WI38 (cell line): ENCODE measurements around the gene FAM78A.

Experiments
- H3K4me3 ChIP-seq: 2 replicates; pipeline ENCODE4 v1.5.1; 2011; ENCODE audit warnings: low read depth, mild to moderate bottlenecking, control low read depth, low read length
- TF ChIP-seq, protein P1 (sequence below): IDR thresholded peaks from 2 replicates; pipeline ENCODE4 v1.5.1; 2012; ENCODE audit warnings: low read depth, mild to moderate bottlenecking, control low read depth, low read length

Gene FAM78A

DNA sequence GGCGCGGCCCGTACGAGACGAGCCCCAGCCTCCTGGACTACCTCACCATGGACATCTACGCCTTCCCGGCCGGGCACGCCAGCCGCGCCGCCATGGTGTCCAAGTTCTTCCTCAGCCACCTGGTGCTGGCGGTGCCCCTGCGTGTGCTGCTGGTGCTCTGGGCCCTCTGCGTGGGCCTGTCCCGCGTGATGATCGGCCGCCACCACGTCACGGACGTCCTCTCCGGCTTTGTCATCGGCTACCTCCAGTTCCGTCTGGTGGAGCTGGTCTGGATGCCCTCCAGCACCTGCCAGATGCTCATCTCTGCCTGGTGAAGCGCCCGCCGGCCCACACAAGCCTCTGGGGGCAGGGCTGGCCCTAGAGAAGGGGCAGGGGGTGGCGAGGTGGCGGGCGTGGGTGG lies 31.7 kb upstream of the FAM78A start:
- TF ChIP-seq, protein P1, sequence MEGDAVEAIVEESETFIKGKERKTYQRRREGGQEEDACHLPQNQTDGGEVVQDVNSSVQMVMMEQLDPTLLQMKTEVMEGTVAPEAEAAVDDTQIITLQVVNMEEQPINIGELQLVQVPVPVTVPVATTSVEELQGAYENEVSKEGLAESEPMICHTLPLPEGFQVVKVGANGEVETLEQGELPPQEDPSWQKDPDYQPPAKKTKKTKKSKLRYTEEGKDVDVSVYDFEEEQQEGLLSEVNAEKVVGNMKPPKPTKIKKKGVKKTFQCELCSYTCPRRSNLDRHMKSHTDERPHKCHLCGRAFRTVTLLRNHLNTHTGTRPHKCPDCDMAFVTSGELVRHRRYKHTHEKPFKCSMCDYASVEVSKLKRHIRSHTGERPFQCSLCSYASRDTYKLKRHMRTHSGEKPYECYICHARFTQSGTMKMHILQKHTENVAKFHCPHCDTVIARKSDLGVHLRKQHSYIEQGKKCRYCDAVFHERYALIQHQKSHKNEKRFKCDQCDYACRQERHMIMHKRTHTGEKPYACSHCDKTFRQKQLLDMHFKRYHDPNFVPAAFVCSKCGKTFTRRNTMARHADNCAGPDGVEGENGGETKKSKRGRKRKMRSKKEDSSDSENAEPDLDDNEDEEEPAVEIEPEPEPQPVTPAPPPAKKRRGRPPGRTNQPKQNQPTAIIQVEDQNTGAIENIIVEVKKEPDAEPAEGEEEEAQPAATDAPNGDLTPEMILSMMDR: no peak
- H3K4me3 ChIP-seq: no peak overlapping the region

DNA sequence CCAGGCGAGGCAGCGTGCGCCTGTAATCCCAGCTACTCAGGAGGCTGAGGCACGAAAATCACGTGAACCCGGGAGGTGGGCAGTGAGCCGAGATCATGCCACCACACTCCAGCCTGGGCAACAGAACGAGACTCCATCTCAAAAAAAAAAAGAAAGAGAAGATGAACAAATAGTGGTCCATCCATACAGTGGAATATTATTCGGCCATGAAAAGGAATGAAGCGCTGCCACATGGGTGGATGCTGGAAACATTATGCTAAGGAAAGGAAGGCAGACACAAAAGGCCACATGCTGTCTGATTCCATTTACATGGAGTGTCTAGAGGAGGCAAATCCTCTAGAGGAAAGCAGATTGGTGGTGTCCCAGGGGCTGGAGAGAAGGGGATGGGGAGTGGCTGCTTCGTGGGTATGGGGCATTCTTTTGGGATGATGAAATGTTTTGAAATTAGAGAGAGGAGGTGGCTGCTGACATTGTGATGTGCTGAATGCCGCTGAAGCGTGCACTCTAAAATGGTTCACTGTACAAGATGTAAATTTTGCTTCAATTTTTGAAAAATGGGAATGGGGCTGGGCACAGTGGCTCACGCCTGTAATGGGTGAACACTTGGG lies 30.2 kb upstream of the FAM78A start:
- H3K4me3 ChIP-seq: no peak overlapping the region
- TF ChIP-seq, protein P1: no peak

- TF ChIP-seq, protein P1: no peak
- no peak overlapping the region for H3K4me3 ChIP-seq
Measured at GRCh38 chr9:131304676-131305355, 28.5 kb upstream of the FAM78A start.

DNA sequence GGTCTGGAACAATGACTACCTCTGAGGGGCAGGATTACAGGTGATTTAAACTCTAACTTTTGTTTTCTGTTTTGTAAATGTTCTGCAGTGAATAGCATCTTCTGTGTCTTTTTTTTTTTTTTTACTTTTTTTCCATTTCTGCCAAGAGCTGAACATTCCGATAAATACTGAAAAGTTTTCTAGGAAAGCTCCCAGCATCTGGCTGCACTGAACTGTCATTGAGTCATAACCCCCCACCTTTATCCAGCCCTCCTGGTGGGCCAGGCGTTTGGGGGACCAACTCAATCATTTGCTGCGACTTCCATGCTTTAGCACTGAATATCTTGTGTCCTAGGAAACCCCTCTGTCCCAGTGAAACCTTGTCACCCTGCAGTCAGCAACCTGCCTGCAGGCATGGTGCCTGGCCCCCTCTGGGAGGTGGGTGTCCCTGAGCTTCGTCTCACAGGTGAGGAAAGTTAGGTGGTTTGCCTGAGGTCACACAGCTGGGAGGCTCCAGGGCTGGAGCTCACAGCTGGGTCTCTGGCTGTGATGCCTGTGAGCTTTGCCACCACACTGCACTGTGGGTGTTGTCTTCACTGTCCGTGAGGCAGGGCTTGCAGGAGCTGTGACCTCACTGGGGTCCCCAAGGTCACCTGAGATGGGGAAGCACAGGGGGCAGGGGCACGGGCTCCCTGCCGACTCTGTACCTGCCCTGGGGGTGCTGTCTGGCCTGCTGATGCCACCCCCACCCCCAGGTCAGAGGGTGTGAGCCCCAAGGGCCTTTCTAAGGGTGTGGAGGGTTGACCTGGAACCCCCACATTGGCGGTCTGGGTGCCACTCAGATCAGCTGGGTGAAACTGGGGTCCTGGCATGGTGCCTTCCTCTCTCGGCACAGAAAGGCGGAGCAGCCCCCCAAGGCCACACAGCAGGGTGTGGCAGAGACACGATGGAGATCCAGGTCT lies 27.3 kb upstream of the FAM78A start:
- TF ChIP-seq, protein P1: no peak
- no peak overlapping the region for H3K4me3 ChIP-seq

DNA sequence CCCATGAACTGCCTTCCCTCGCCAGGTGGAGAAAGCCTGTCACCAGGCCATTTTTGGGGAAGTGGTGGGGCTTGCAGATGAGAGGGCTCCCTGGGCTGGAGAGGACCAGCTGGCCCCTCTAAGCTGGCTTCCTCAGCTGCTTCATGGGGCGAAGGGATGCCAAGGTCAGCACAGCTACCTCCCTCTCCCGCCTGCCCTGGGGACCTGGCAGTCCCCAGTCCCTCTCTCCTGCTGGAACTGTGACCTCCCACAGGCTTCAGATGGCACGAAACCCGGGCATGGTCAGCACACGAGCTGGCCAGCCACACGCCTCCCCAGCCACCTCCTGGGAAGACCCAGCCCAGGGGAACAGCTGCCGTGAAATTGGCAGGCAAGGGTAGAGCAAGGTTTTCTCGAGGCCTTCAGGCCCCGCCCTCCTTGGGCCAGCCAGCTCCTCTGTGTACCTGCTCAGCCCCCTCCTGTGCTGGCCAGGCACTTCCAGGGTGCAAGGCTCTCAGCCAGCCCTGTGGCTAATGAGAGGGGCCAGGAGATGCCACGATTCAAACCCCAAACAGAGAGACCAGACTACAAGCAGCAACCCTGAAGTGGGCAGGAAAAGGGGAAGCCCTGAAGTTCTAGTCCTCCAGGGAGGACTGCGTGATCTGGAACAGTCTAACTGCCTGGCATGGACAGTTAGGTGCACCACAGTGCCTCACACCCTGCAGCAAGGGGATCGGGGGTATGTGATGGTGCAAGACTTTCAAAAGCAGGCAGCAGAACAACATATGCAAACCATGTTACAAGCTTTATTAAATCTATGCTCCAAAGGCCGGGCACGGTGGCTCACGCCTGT lies 26.1 kb upstream of the FAM78A start:
- TF ChIP-seq, protein P1: no peak
- H3K4me3 ChIP-seq: no peak overlapping the region

GRCh38 chr9:131300444-131300843 lies 24.1 kb upstream of the FAM78A start:
- TF ChIP-seq, protein P1: no peak
- H3K4me3 ChIP-seq: no peak overlapping the region
